ENCODE data around the gene BACE1.

DNA sequence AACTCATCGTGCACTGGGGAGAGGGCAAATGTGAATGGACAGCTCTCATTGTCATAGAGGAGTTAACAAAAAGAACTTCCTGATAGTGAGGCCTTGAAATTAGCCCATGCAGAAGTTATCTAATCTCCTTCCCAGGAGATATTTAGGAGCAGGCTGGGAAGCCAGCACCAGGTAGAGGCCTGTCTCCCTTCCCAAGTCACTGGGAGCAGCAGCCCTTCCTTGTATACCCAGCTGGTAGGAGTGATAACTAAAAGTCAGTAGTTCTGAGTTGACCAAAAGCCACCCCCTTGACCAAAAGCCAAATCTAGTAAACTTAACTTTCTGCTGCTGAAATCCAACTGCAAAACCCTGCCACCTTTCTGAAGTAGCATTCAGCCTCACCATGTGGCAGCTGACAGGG, 26.3 kb downstream of the BACE1 start:
- TF ChIP-seq, protein P1, sequence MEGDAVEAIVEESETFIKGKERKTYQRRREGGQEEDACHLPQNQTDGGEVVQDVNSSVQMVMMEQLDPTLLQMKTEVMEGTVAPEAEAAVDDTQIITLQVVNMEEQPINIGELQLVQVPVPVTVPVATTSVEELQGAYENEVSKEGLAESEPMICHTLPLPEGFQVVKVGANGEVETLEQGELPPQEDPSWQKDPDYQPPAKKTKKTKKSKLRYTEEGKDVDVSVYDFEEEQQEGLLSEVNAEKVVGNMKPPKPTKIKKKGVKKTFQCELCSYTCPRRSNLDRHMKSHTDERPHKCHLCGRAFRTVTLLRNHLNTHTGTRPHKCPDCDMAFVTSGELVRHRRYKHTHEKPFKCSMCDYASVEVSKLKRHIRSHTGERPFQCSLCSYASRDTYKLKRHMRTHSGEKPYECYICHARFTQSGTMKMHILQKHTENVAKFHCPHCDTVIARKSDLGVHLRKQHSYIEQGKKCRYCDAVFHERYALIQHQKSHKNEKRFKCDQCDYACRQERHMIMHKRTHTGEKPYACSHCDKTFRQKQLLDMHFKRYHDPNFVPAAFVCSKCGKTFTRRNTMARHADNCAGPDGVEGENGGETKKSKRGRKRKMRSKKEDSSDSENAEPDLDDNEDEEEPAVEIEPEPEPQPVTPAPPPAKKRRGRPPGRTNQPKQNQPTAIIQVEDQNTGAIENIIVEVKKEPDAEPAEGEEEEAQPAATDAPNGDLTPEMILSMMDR (IDR thresholded peaks at IDR 0.05; ENCODE audit: low read length) = no peak
- no peak for TF ChIP-seq EZH2 (IDR thresholded peaks at IDR 0.05; ENCODE audit: borderline replicate concordance, low read length)

Measured in OCI-LY1 (cell line).